ENCODE measurements around the gene MAGI1. TPM values are rescaled to one million over a fixed set of nuclear protein-coding genes. Genes with fewer than 3 reads are reported as not detected.

MAGI1 gene
- total and polyA plus RNA-seq, 2 experiments from 2014 or later, result 33.9 to 87.0 TPM

- Histone ChIP-seq H3K4me3 (no peak overlapping the region), H3K9me3 (ENCODE audit: low read depth) (no peaks in the 10 kb centered on the region), H3K27me3 (no peaks in the 10 kb centered on the region), H3K36me3 (no peaks in the 10 kb centered on the region), H3K27ac (no peak overlapping the region), H3K4me1 (ENCODE audit: low read depth) (peaks cover 5% of the 10 kb centered on the region)
- no peak for DNase-seq (ENCODE audit: low read depth in 1 of 2, low spot score in 1 of 2)
- TF ChIP-seq, protein P1, sequence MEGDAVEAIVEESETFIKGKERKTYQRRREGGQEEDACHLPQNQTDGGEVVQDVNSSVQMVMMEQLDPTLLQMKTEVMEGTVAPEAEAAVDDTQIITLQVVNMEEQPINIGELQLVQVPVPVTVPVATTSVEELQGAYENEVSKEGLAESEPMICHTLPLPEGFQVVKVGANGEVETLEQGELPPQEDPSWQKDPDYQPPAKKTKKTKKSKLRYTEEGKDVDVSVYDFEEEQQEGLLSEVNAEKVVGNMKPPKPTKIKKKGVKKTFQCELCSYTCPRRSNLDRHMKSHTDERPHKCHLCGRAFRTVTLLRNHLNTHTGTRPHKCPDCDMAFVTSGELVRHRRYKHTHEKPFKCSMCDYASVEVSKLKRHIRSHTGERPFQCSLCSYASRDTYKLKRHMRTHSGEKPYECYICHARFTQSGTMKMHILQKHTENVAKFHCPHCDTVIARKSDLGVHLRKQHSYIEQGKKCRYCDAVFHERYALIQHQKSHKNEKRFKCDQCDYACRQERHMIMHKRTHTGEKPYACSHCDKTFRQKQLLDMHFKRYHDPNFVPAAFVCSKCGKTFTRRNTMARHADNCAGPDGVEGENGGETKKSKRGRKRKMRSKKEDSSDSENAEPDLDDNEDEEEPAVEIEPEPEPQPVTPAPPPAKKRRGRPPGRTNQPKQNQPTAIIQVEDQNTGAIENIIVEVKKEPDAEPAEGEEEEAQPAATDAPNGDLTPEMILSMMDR (IDR thresholded peaks at IDR 0.05; ENCODE audit: low read depth, low read length), result no peak
Observed at GRCh38 chr3:65796676-65797075, 242.0 kb downstream of the MAGI1 start.

DNA sequence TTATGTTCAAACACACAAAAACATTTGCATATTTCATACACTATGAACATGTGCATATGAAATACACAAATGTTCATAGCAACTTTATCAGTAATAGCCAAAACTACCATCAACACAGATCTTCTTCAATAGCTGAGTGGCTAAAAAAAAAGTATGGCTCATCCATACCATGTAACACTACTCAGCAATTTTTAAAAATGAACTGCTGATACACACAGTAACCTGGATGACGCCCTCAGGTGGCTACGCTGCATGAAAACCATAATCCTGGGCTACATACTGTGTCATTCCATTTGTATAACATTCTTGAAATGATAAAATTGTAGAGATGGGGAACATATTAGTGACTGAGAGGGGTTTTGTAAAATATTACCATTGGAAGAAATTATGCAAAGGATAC lies 243.6 kb downstream of the MAGI1 start:
- TF ChIP-seq, protein P1 (IDR thresholded peaks at IDR 0.05; ENCODE audit: low read depth, low read length), result no peak

DNA sequence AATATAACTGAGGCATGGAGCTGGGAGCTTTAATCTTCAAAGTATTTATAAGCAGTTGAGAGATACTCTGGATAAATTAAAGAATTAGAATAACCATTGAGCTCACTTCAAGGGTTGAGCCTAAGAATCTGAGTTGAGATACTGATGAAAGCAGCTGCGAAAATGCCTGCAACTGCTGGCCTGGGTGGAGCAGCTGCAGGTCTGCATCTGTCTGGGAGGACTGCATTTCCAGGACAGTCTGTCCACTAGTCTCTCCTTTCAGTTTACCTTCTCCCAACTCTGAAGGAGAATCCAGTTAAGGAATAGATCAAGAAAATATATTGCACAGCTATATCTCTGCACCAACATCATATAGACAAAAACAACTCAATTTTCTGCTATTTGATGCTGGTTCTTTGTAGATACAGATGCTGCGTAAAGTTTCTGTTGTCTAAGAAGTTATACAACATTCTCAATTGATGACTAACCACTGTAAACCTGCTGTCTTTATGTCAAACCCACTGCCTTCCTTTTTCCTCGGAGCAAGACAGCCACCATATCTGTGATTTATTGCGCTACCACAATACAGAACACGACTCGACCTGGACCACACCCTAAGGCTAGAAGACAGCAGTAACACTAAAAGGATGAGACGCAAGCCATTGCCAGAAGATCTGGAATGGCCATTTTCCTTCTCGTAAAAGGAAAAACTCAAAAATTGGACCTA lies 245.1 kb downstream of the MAGI1 start:
- no peak overlapping the region for H3K27ac ChIP-seq
- no peaks in the 10 kb centered on the region for H3K36me3 ChIP-seq
- DNase-seq (ENCODE audit: low read depth in 1 of 2, low spot score in 1 of 2), result no peak
- no peaks in the 10 kb centered on the region for H3K9me3 ChIP-seq (ENCODE audit: low read depth)
- no peaks in the 10 kb centered on the region for H3K27me3 ChIP-seq
- no peak overlapping the region for H3K4me3 ChIP-seq
- peaks cover 5% of the 10 kb centered on the region for H3K4me1 ChIP-seq (ENCODE audit: low read depth)
- TF ChIP-seq, protein P1 (IDR thresholded peaks at IDR 0.05; ENCODE audit: low read depth, low read length), result no peak

More for the DNA sequence above, 243.6 kb downstream of the MAGI1 start:
- Histone ChIP-seq H3K4me3 (no peak overlapping the region), H3K9me3 (ENCODE audit: low read depth) (no peaks in the 10 kb centered on the region), H3K4me1 (ENCODE audit: low read depth) (peaks cover 5% of the 10 kb centered on the region), H3K27ac (no peak overlapping the region), H3K36me3 (no peaks in the 10 kb centered on the region), H3K27me3 (no peaks in the 10 kb centered on the region)
- no peak for DNase-seq (ENCODE audit: low read depth in 1 of 2, low spot score in 1 of 2)

GRCh38 chr3:65788461-65788860 lies 250.3 kb downstream of the MAGI1 start:
- no peak overlapping the region for H3K27ac ChIP-seq
- no peaks in the 10 kb centered on the region for H3K9me3 ChIP-seq (ENCODE audit: low read depth)
- H3K36me3 ChIP-seq, result no peaks in the 10 kb centered on the region
- H3K4me3 ChIP-seq, result no peak overlapping the region
- no peaks in the 10 kb centered on the region for H3K27me3 ChIP-seq
- no peaks in the 10 kb centered on the region for H3K4me1 ChIP-seq (ENCODE audit: low read depth)
- DNase-seq (ENCODE audit: low read depth in 1 of 2, low spot score in 1 of 2), result no peak
- TF ChIP-seq, protein P1 (IDR thresholded peaks at IDR 0.05; ENCODE audit: low read depth, low read length), result no peak

DNA sequence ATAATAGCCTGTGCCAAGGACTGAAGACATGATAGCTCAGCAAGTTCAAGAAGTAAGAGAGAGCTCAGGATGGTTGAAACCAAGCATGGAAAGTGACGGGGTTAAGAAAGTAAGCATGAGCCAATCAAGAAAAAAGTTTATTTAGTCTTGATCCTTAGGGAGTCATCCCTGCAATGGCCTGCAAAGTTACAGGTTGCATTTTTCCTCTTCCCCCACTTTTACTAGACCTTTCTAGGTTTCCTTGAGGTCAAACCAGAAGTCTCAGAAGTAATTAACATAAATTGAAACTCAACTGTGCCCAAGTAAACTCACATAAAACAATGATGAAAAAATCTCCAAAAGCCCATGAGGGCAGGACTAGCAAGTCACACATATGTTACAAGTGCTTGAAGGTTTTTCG lies 250.9 kb downstream of the MAGI1 start:
- Histone ChIP-seq H3K4me1 (ENCODE audit: low read depth) (no peaks in the 10 kb centered on the region), H3K9me3 (ENCODE audit: low read depth) (no peaks in the 10 kb centered on the region), H3K36me3 (no peaks in the 10 kb centered on the region), H3K4me3 (no peak overlapping the region), H3K27me3 (no peaks in the 10 kb centered on the region), H3K27ac (peak overlapping the region; percentile 25)
- DNase-seq (ENCODE audit: low read depth in 1 of 2, low spot score in 1 of 2), result no peak
- TF ChIP-seq, protein P1 (IDR thresholded peaks at IDR 0.05; ENCODE audit: low read depth, low read length), result no peak
